Left ventricle myocardium inferior (tissue), 1 donor: Measurements from ENCODE around the gene RANBP3. TPM values are rescaled to one million over a fixed set of nuclear protein-coding genes. Genes with fewer than 3 reads are reported as not detected.

Experiments used
- DNase-seq: peaks from one replicate; pipeline ENCODE4 v3.0.0-alpha.2; 2020
- H3K27ac ChIP-seq: fragments of 200-600 bp; replicated peaks from 2 replicates; pipeline ENCODE4 v1.8.0; 2021
- H3K27me3 ChIP-seq: fragments of 200-600 bp; 2 replicates; pipeline ENCODE4 v1.8.0; 2021; ENCODE audit warnings: low read depth
- H3K36me3 ChIP-seq: fragments of 200-600 bp; 2 replicates; pipeline ENCODE4 v1.8.0; 2021
- H3K4me1 ChIP-seq: fragments of 200-600 bp; 2 replicates; pipeline ENCODE4 v1.8.0; 2021
- H3K4me3 ChIP-seq: fragments of 200-600 bp; 2 replicates; pipeline ENCODE4 v1.8.0; 2021; ENCODE audit warnings: mild to moderate bottlenecking, moderate library complexity
- H3K9me3 ChIP-seq: fragments of 200-600 bp; replicated peaks from 2 replicates; pipeline ENCODE4 v1.8.0; 2021
- intact Hi-C: fragments of 100-400 bp; cut with micrococcal nuclease; formaldehyde crosslinking; loops from one replicate; pipeline ENCODE4 v1.11.0; 2022
- total RNA-seq: library from RNA; stranded (reverse); fragmentation: NEBNext Ultra II Directional; extraction: Animal tissue kit (Norgen Biotek cat#: 25700); gene quantifications from one replicate; pipeline ENCODE4 v1.2.1, GENCODE V29; 2021
- TF ChIP-seq, protein P1 (sequence below): fragments of 200-600 bp; IDR thresholded peaks from 2 replicates; pipeline ENCODE4 v1.8.0; 2021; ENCODE audit warnings: antibody characterized with exemption, mild to moderate bottlenecking, borderline replicate concordance
- donor health status: DM: no; HTN: yes; CAD: no; lungs with severe emphysema.

Gene RANBP3
- total RNA-seq, 1 donor from 2014 or later: 54.8 TPM

GRCh38 chr19:5934069-5934401 lies 43.9 kb downstream of the RANBP3 start:
- intact Hi-C loops: no loop called here
- Histone ChIP-seq H3K27ac (no peak overlapping the region), H3K27me3 (no peaks in the 10 kb centered on the region), H3K4me3 (no peak overlapping the region), H3K36me3 (peaks cover 56% of the 10 kb centered on the region), H3K9me3 (no peaks in the 10 kb centered on the region), H3K4me1 (peaks cover 41% of the 10 kb centered on the region)
- no peak for DNase-seq
- TF ChIP-seq, protein P1, sequence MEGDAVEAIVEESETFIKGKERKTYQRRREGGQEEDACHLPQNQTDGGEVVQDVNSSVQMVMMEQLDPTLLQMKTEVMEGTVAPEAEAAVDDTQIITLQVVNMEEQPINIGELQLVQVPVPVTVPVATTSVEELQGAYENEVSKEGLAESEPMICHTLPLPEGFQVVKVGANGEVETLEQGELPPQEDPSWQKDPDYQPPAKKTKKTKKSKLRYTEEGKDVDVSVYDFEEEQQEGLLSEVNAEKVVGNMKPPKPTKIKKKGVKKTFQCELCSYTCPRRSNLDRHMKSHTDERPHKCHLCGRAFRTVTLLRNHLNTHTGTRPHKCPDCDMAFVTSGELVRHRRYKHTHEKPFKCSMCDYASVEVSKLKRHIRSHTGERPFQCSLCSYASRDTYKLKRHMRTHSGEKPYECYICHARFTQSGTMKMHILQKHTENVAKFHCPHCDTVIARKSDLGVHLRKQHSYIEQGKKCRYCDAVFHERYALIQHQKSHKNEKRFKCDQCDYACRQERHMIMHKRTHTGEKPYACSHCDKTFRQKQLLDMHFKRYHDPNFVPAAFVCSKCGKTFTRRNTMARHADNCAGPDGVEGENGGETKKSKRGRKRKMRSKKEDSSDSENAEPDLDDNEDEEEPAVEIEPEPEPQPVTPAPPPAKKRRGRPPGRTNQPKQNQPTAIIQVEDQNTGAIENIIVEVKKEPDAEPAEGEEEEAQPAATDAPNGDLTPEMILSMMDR: no peak

DNA sequence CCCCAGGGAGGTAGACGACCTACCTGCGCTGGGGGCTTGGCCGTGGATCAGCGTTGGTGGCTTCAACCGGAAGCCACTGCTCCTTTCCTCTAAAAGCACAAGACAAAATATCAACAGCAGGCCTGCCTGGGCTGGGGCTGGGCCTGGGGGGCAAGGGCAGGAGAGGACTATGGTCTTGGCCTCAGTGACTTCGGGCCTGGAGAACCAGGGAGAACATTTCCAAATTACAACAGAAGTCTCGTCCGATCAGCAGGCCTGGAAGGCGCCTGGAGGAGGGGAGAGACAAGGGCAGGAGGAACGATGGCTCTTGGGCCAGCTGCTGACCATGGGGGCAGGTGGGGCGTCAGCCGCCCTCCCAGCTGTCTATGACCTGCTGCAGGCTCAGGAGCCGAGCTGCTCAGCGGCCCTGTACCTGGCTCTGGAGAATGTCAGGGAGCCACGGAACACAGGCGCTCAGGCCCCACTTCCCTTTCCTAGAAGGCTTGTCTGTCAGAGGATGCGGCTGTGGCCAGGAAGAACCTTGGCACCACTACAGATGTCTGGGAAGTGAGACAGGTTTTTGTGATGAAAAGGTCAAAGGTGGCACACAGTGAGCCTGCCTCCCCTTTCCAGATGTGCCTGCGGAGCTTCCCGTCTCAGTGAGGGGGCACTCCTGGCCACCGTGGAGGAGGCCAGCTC lies 44.4 kb downstream of the RANBP3 start:
- Histone ChIP-seq H3K4me1 (peaks cover 41% of the 10 kb centered on the region), H3K9me3 (no peaks in the 10 kb centered on the region), H3K36me3 (peaks cover 61% of the 10 kb centered on the region), H3K4me3 (no peak overlapping the region), H3K27ac (no peak overlapping the region), H3K27me3 (no peaks in the 10 kb centered on the region)
- no peak for DNase-seq
- TF ChIP-seq, protein P1: no peak
- intact Hi-C loops: no loop called here

- Histone ChIP-seq H3K27me3 (no peaks in the 10 kb centered on the region), H3K9me3 (no peaks in the 10 kb centered on the region), H3K27ac (no peak overlapping the region), H3K4me3 (no peak overlapping the region), H3K4me1 (peaks cover 47% of the 10 kb centered on the region), H3K36me3 (peaks cover 69% of the 10 kb centered on the region)
- DNase-seq: no peak
- intact Hi-C loops: no loop called here
- TF ChIP-seq, protein P1: no peak
Measured at GRCh38 chr19:5932609-5933262, 45.2 kb downstream of the RANBP3 start.

GRCh38 chr19:5932146-5932545 lies 45.8 kb downstream of the RANBP3 start:
- Histone ChIP-seq H3K4me1 (peaks cover 53% of the 10 kb centered on the region), H3K27me3 (no peaks in the 10 kb centered on the region), H3K9me3 (no peaks in the 10 kb centered on the region), H3K36me3 (peaks cover 75% of the 10 kb centered on the region), H3K4me3 (no peak overlapping the region), H3K27ac (no peak overlapping the region)
- TF ChIP-seq, protein P1: no peak
- DNase-seq: no peak
- intact Hi-C loops: no loop called here

DNA sequence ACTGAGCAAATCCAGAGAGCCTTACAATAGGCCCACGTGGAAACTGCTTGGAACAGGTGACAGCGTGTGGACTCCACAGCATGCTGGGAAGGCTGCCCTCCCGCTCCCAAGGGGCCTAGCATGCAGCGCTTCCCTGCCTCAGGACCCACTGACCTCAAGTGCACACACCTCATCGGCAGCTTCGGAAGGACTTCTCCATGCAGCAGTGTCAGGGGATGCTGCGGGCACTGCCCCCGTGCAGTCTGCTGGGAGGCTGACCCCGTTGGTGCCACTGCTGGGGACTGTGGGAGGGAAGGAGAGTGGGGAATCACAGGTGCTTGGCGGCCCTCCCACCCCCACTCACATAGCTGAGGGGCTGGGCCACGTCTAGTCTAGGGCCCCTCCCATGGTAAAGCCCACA lies 46.7 kb downstream of the RANBP3 start:
- H3K27me3 ChIP-seq: no peaks in the 10 kb centered on the region
- no peak overlapping the region for H3K4me3 ChIP-seq
- H3K9me3 ChIP-seq: no peaks in the 10 kb centered on the region
- peaks cover 55% of the 10 kb centered on the region for H3K4me1 ChIP-seq
- peaks cover 75% of the 10 kb centered on the region for H3K36me3 ChIP-seq
- H3K27ac ChIP-seq: no peak overlapping the region
- intact Hi-C loops: no loop called here
- TF ChIP-seq, protein P1: no peak
- DNase-seq: no peak
